T-cell (primary cell): ENCODE results near the gene SCD5. TPM values are rescaled to one million over a fixed set of nuclear protein-coding genes. Genes with fewer than 3 reads are reported as not detected.

Experiments used
- ATAC-seq, 4 experiments: fragments of 200-7000 bp in 3 of 4; fragments of 150-1000 bp in 1 of 4; cut with Tn5 transposase; replicated peaks in 1 of 4; 1 replicate in 3 of 4; 2 replicates in 1 of 4; pipeline ENCODE4 v1.10.0; 2021; ENCODE audit warnings: moderate library complexity in 3 of 4, mild to moderate bottlenecking in 2 of 4, moderate number of reproducible peaks in 1 of 4
- CTCF ChIA-PET, 2 donors: fragments of 300-600 bp; sonication (Branson Sonifier 250); formaldehyde crosslinking; loops; one replicate each; lab custom pipeline; 2022; ENCODE audit warnings: antibody characterized with exemption in 2 of 2; lab: Charles Lee
- POLR2A ChIA-PET, 2 donors: fragments of 300-600 bp; sonication (Branson Sonifier 250); formaldehyde crosslinking; loops; one replicate each; lab custom pipeline; 2022; ENCODE audit warnings: antibody characterized with exemption in 2 of 2; lab: Charles Lee
- DNase-seq, 35 experiments: peaks; one replicate each; pipeline versions ENCODE4 v3.0.0 to v3.0.0-alpha.2; 2013 to 2023
- H3K27ac ChIP-seq: one replicate; pipeline ENCODE4 v1.5.1; 2013; ENCODE audit warnings: low read length
- H3K27me3 ChIP-seq, 2 experiments: replicated peaks in 1 of 2; 1 replicate in 1 of 2; 2 replicates in 1 of 2; pipeline versions ENCODE4 v1.6.1 to v1.7.0; 2013; ENCODE audit warnings: low read length in 1 of 2, mixed read lengths in 1 of 2; ENCODE audit not compliant: control insufficient read depth in 2 of 2, insufficient read depth in 2 of 2; ENCODE audit errors: extremely low read depth in 1 of 2
- H3K36me3 ChIP-seq, 2 donors: 1 replicate in 1 of 2; 2 replicates in 1 of 2; pipeline versions ENCODE4 v1.6.1 to v1.7.0; 2013; ENCODE audit warnings: low read length in 1 of 2; ENCODE audit not compliant: control insufficient read depth in 2 of 2, insufficient read depth in 1 of 2; ENCODE audit errors: extremely low read depth in 1 of 2
- H3K4me1 ChIP-seq, 2 experiments: 1 replicate in 1 of 2; 2 replicates in 1 of 2; pipeline versions ENCODE4 v1.6.1 to v1.7.0; 2013; ENCODE audit warnings: low read length in 2 of 2, mixed read lengths in 1 of 2; ENCODE audit not compliant: insufficient read depth in 2 of 2, control insufficient read depth in 1 of 2; ENCODE audit errors: extremely low read depth in 1 of 2
- H3K4me3 ChIP-seq, 2 donors: 1 replicate in 1 of 2; 2 replicates in 1 of 2; pipeline versions ENCODE4 v1.5.1 to v1.7.0; 2013; ENCODE audit warnings: mild to moderate bottlenecking in 2 of 2, low read length in 1 of 2, moderate library complexity in 1 of 2; ENCODE audit not compliant: control insufficient read depth in 1 of 2; ENCODE audit errors: extremely low read depth in 1 of 2
- H3K9me3 ChIP-seq: 2 replicates; pipeline ENCODE4 v1.7.0; 2013
- H3K27ac Mint-ChIP-seq, 2 donors: one replicate each; pipeline ENCODE4 v1.8.0; 2020 to 2021; ENCODE audit warnings: mild to moderate bottlenecking in 2 of 2, mixed read lengths in 2 of 2
- H3K27me3 Mint-ChIP-seq, 2 donors: one replicate each; pipeline ENCODE4 v1.8.0; 2021 to 2022; ENCODE audit warnings: mixed read lengths in 2 of 2
- H3K36me3 Mint-ChIP-seq: one replicate; pipeline ENCODE4 v1.8.0; 2021; ENCODE audit warnings: mixed read lengths
- H3K4me1 Mint-ChIP-seq, 3 donors: one replicate each; pipeline ENCODE4 v1.8.0; 2020 to 2022; ENCODE audit warnings: mixed read lengths in 3 of 3, mild to moderate bottlenecking in 1 of 3
- H3K4me3 Mint-ChIP-seq, 3 donors: one replicate each; pipeline ENCODE4 v1.8.0; 2020 to 2022; ENCODE audit warnings: mild to moderate bottlenecking in 3 of 3, mixed read lengths in 3 of 3, moderate library complexity in 3 of 3
- H3K9me3 Mint-ChIP-seq, 3 donors: one replicate each; pipeline ENCODE4 v1.8.0; 2020 to 2022; ENCODE audit warnings: mixed read lengths in 3 of 3
- WGBS: methylation state at CpG from one replicate; pipeline ENCODE4 v1.1.5; 2013; ENCODE audit warnings: missing lambda C conversion rate; ENCODE audit not compliant: insufficient coverage; 5-methylcytosine and 5-hydroxymethylcytosine counted together
- total RNA-seq, 35 experiments: library from RNA in 6 of 35; stranded (reverse) in 6 of 35; fragments of 120-200 nt in 1 of 35; gene quantifications; one replicate each; pipeline versions ENCODE4 v1.2.1 to v1.2.4 and lab custom pipeline; 2013 to 2026

The SCD5 gene
- total RNA-seq, 5 donors from 2014 or later (not counting 1 experiment from before 2014, with no cell fraction given), result 0.72 to 2.0 (median 1.3) TPM

DNA sequence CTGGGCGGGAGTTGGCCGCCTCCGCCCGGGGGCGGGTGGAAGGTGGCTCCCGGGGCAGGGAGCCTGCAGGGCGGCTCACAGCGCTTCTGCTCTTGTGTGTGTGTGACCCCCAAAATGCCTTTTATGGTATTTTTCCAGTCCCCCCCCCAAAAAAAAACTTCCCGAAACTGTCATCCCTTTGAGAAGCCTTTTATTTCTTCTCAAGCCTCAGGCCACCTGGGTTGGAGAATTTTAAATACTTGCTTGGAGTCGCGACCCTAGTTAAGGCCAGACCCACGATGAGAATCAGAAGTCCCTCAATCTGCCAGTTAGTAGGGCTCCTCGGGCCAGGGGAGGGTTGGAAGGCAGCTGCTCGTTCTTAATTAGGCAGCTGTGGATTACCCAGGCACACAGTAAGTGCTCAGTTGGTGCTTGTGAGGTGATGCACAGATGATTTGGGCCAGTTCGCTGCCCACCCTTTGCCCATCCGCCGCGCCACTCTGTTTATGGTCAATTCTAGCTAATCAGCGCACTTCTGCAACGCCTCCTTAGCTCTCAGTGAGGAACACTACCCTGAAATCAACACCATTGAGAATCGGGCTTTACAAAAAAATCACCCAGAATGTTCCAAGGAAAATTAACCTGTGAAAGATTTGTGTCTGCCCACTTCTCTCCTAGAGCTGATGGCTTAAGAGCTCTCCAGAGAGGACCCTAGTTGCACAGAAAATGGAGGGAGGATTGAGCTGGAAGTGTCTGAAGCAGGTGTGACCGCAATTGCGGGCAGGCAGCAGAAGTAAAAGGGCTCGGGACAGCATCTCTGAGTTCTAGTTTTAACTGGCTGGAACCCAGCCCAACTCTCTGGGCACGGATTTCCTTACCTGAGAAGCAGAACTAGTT lies 648 bp upstream of the SCD5 start:
- H3K4me1 ChIP-seq, result peaks cover 0 to 19% of the 10 kb centered on the region in 2 experiments
- Mint-ChIP-seq H3K4me1 (peaks cover 6 to 20% (median 16%) of the 10 kb centered on the region in 3 donors), H3K9me3 (no peaks in the 10 kb centered on the region), H3K4me3 (peak overlapping the region; percentile 67 to 78 (median 76)), H3K27me3 (peaks cover 35 to 50% of the 10 kb centered on the region in 2 donors), H3K36me3 (no peaks in the 10 kb centered on the region), H3K27ac (no peak overlapping the region)
- DNase-seq (peak in 1 of 35 experiments; percentile 6), ATAC-seq (peak in 3 of 4 experiments; percentile 33 to 38 (median 38))
- H3K9me3 ChIP-seq, result no peaks in the 10 kb centered on the region
- peaks cover 0 to 34% of the 10 kb centered on the region in 2 experiments for H3K27me3 ChIP-seq
- ChIA-PET POLR2A (interaction anchor here in 1 of 2 donors (1.0 kb wide), 1 partner anchor 236 kb away, joined by 3 read pairs; the partner anchor contains the start of gene COPS4), CTCF (interaction anchor here in 1 of 2 donors (1.0 kb wide), 1 partner anchor 311 kb away, joined by 3 read pairs; no protein-coding TSS in a partner anchor)
- 3% methylated on average over 5 of the region's 25 CpGs for WGBS
- no peak overlapping the region for H3K27ac ChIP-seq
- peak overlapping the region; percentile 66 to 82 for H3K4me3 ChIP-seq
- no peaks in the 10 kb centered on the region for H3K36me3 ChIP-seq

DNA sequence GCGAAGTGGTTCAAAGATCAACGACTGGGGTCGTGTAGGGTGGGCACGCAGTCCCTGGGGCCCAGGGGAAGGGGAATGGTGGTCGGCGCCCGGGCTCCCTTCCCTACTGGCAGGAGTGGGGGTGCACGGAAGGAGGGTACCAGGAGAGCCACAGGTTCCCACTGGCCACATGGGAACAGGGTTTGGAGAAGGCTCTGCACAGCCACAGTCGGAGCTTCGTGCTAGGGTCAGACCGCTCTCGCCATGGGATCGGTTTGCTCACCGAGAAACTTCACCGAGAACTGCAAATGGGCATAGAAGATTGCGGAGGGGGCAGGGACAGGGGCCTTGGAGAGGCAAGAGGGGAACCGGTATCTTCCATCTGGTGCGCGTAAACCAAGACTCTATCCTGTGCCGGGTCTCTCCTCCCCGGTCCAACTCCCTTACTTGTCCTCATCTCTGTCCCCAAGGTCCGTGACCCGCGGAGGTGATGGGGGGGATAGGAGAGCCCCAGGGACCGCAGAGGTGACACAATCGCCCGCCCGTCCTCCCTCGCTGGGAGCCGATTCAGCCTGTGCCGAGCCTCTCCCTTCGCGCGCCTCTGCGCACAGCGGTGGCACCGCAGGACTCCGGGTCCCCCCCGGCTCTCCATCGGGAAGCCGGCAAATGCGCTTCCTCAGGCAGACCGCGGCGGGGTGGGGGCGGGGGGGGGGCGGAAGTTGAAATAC lies 1.0 kb downstream of the SCD5 start:
- peak overlapping the region; percentile 62 to 78 (median 77) for H3K4me3 Mint-ChIP-seq
- 19% methylated on average over 23 of the region's 47 CpGs for WGBS
- DNase-seq (peak in 1 of 35 experiments; percentile 8), ATAC-seq (no peak)
- peaks cover 0 to 34% of the 10 kb centered on the region in 2 experiments for H3K27me3 ChIP-seq
- no peak overlapping the region for H3K27ac Mint-ChIP-seq
- no peaks in the 10 kb centered on the region for H3K36me3 ChIP-seq
- H3K4me1 ChIP-seq, result peaks cover 0 to 19% of the 10 kb centered on the region in 2 experiments
- H3K27ac ChIP-seq, result no peak overlapping the region
- no peaks in the 10 kb centered on the region for H3K9me3 ChIP-seq
- H3K27me3 Mint-ChIP-seq, result peaks cover 35 to 50% of the 10 kb centered on the region in 2 donors
- CTCF ChIA-PET, result interaction anchor here in 1 of 2 donors (0.6 kb wide), 1 partner anchor 671 kb away, joined by 3 read pairs; no protein-coding TSS in a partner anchor
- peak overlapping the region; percentile 66 to 82 for H3K4me3 ChIP-seq
- H3K9me3 Mint-ChIP-seq, result no peaks in the 10 kb centered on the region
- POLR2A ChIA-PET, result interaction anchor here (0.5 to 0.7 kb wide), 4 partner anchors 13 to 704 kb away, joined by 3 to 8 read pairs (median 5); partner anchors contain the start of gene THAP9 (in 1 of the 2)
- no peaks in the 10 kb centered on the region for H3K36me3 Mint-ChIP-seq
- H3K4me1 Mint-ChIP-seq, result peaks cover 6 to 20% (median 16%) of the 10 kb centered on the region in 3 donors

DNA sequence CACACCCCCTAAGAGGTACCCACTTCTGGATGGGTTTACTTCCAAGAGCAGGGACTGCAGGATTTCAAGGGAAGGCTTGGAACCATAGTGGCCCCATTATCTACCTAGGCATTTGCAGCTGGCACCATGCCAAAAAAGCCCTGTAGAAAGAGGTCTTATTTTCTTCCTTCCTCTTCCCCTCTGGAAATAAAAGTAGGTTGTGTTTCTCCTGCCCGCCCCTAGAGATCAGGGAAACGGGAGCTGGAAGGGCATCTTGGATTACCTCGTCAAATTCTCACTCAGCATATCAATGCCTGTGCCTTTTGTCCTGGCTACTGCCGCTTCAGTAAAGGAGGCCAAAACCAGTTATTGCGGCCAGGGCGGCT lies 1.6 kb downstream of the SCD5 start:
- CTCF ChIA-PET, result no interaction called here

DNA sequence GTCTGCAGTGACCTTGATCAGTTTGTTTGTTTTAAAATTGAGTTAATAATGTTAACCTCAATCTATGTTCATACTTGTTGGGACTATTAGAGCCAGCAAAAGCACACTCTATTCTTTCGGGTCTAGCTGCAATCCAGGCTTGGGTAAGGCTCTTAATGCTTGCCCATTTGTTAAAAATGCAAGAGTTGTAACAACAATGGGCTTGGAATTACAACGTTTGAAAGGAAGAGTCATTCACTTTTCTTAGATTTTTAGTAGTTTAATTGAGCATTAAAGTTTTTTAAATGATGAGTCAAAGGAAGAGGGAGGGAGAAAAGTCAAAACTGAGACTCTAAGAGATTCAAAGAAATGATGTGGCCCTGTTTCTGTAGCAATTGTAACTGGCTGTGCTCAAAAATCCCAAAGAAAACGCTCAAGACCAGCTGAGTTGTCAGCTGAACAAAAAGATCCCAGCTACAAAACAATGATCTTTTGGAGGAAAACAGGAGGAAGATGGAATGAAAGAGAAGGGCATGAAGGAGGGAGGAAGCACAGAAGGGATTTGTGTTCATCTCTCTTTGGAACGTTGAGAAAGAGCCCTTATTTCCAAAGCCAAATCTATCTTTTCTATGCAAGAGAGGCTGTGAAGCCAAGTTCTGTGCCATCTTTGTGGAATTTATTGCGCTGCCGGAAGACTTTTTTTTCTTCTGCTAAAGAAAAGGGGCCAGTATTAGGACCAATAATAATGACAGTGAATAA lies 5.5 kb downstream of the SCD5 start:
- Histone ChIP-seq H3K27ac (no peak overlapping the region), H3K4me3 (no peak overlapping the region), H3K27me3 (peaks cover 0 to 22% of the 10 kb centered on the region in 2 experiments), H3K9me3 (no peaks in the 10 kb centered on the region), H3K36me3 (no peaks in the 10 kb centered on the region), H3K4me1 (peaks cover 0 to 10% of the 10 kb centered on the region in 2 experiments)
- WGBS, result 51% methylated on average over 2 of the region's 6 CpGs
- H3K27ac Mint-ChIP-seq, result no peak overlapping the region
- ATAC-seq (no peak), DNase-seq (no peak)
- no peaks in the 10 kb centered on the region for H3K9me3 Mint-ChIP-seq
- H3K4me1 Mint-ChIP-seq, result peaks cover 0 to 11% (median 7%) of the 10 kb centered on the region in 3 donors
- CTCF ChIA-PET, result no interaction called here
- H3K36me3 Mint-ChIP-seq, result no peaks in the 10 kb centered on the region
- POLR2A ChIA-PET, result interaction anchor here in 1 of 2 donors (0.6 kb wide), 1 partner anchor 897 kb away, joined by 4 read pairs; no protein-coding TSS in a partner anchor
- H3K4me3 Mint-ChIP-seq, result no peak overlapping the region
- peaks cover 22 to 35% of the 10 kb centered on the region in 2 donors for H3K27me3 Mint-ChIP-seq

More for the DNA sequence above, 1.6 kb downstream of the SCD5 start:
- H3K36me3 ChIP-seq, result no peaks in the 10 kb centered on the region
- POLR2A ChIA-PET, result no interaction called here
- H3K9me3 ChIP-seq, result no peaks in the 10 kb centered on the region
- peaks cover 0 to 19% of the 10 kb centered on the region in 2 experiments for H3K4me1 ChIP-seq
- H3K27me3 ChIP-seq, result peaks cover 0 to 34% of the 10 kb centered on the region in 2 experiments
- ATAC-seq (no peak), DNase-seq (peak in 1 of 35 experiments; percentile 8)
- no peaks in the 10 kb centered on the region for H3K36me3 Mint-ChIP-seq
- no peak overlapping the region for H3K27ac Mint-ChIP-seq
- peak overlapping the region; percentile 62 to 78 (median 77) for H3K4me3 Mint-ChIP-seq
- peaks cover 35 to 46% of the 10 kb centered on the region in 2 donors for H3K27me3 Mint-ChIP-seq
- peaks cover 6 to 20% (median 16%) of the 10 kb centered on the region in 3 donors for H3K4me1 Mint-ChIP-seq
- peak overlapping the region in 1 of 2 donors; percentile 66 for H3K4me3 ChIP-seq
- no peak overlapping the region for H3K27ac ChIP-seq
- WGBS, result 94% methylated on average over 6 of the region's 6 CpGs
- H3K9me3 Mint-ChIP-seq, result no peaks in the 10 kb centered on the region

DNA sequence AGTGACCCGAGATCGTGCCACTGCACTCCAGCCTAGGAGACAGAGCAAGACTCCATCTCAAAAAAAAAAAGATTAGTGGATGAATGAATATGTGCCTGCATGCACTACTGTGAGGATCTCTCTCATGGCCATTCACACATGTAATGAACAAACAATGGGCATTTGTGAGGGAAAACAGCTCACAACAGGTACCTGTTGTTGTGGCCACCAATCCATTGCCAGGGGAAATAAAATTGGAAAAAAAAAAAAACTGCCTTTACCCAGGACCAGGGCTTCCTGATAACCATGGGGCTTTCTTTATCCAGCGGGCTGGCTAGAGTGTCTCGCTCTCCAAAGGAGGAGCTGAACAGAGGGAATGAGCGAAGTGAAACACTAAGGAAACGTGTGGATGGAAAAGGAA lies 7.4 kb downstream of the SCD5 start:
- ChIA-PET POLR2A (interaction anchor here in 1 of 2 donors (0.6 kb wide), 1 partner anchor 108 kb away, joined by 5 read pairs; no protein-coding TSS in a partner anchor), CTCF (interaction anchor here in 1 of 2 donors (0.6 kb wide), 1 partner anchor 375 kb away, joined by 3 read pairs; no protein-coding TSS in a partner anchor)
- H3K27me3 Mint-ChIP-seq, result peaks cover 12 to 21% of the 10 kb centered on the region in 2 donors
- no peak overlapping the region for H3K27ac Mint-ChIP-seq
- H3K9me3 Mint-ChIP-seq, result no peaks in the 10 kb centered on the region
- no peaks in the 10 kb centered on the region for H3K4me1 ChIP-seq
- DNase-seq, result no peak
- WGBS, result no CpG with 5 or more reads among the region's 6 CpGs
- H3K27me3 ChIP-seq, result peaks cover 0 to 5% of the 10 kb centered on the region in 2 experiments
- no peak overlapping the region for H3K27ac ChIP-seq
- no peak overlapping the region for H3K4me3 Mint-ChIP-seq
- no peak overlapping the region for H3K4me3 ChIP-seq
- no peaks in the 10 kb centered on the region for H3K4me1 Mint-ChIP-seq
- no peaks in the 10 kb centered on the region for H3K36me3 Mint-ChIP-seq
- no peaks in the 10 kb centered on the region for H3K36me3 ChIP-seq
- ATAC-seq, result no peak
- H3K9me3 ChIP-seq, result no peaks in the 10 kb centered on the region
